GM23338 (cell line): ENCODE results near the gene SLC24A4. TPM values are rescaled to one million over a fixed set of nuclear protein-coding genes. Genes with fewer than 3 reads are reported as not detected.

Experiments
- ATAC-seq: fragments of 200-7000 bp; cut with Tn5 transposase; 3 replicates; pipeline ENCODE4 v1.9.1; 2020
- DNase-seq: peaks from one replicate; pipeline ENCODE4 v3.0.0-alpha.2; 2015; ENCODE audit warnings: low spot score
- H2AFZ ChIP-seq: fragments of 200-600 bp; sonication (generic); 2 replicates; pipeline ENCODE4 v1.8.0; 2016; ENCODE audit warnings: antibody characterized with exemption, mild to moderate bottlenecking, moderate library complexity
- H3F3A ChIP-seq: fragments of 200-600 bp; sonication (generic); replicated peaks from 2 replicates; pipeline ENCODE4 v1.8.0; 2017; ENCODE audit warnings: antibody characterized with exemption, mixed run types, low read depth
- H3K27ac ChIP-seq: fragments of 200-600 bp; sonication (generic); 2 replicates; pipeline ENCODE4 v1.6.1; 2016; ENCODE audit warnings: low read depth
- H3K27me3 ChIP-seq: fragments of 200-600 bp; sonication (generic); 2 replicates; pipeline ENCODE4 v1.8.0; 2016; ENCODE audit warnings: mild to moderate bottlenecking, mixed run types, moderate library complexity; ENCODE audit not compliant: insufficient read depth
- H3K36me3 ChIP-seq: fragments of 200-600 bp; sonication (generic); 2 replicates; pipeline ENCODE4 v1.8.0; 2016; ENCODE audit warnings: mild to moderate bottlenecking; ENCODE audit not compliant: insufficient read depth
- H3K4me1 ChIP-seq: fragments of 200-600 bp; sonication (generic); 2 replicates; pipeline ENCODE4 v1.8.0; 2016; ENCODE audit warnings: mild to moderate bottlenecking, moderate library complexity; ENCODE audit not compliant: insufficient read depth
- H3K4me2 ChIP-seq: fragments of 200-600 bp; sonication (generic); 2 replicates; pipeline ENCODE4 v1.7.1; 2017; ENCODE audit warnings: mixed run types
- H3K4me3 ChIP-seq: fragments of 200-600 bp; sonication (generic); 2 replicates; pipeline ENCODE4 v1.6.1; 2016; ENCODE audit warnings: mixed run types
- H3K79me2 ChIP-seq: fragments of 200-600 bp; sonication (generic); replicated peaks from 2 replicates; pipeline ENCODE4 v1.8.0; 2017; ENCODE audit warnings: mild to moderate bottlenecking; ENCODE audit not compliant: insufficient read depth
- H3K9me2 ChIP-seq: fragments of 200-600 bp; sonication (generic); 2 replicates; pipeline ENCODE4 v1.8.0; 2017; ENCODE audit not compliant: insufficient read depth
- H4K20me1 ChIP-seq: fragments of 200-600 bp; sonication (generic); replicated peaks from 2 replicates; pipeline ENCODE4 v1.8.0; 2017; ENCODE audit warnings: mild to moderate bottlenecking; ENCODE audit not compliant: insufficient read depth
- H3K27ac Mint-ChIP-seq: 2 replicates; pipeline ENCODE4 v1.8.0; 2020; ENCODE audit warnings: inconsistent platforms, mild to moderate bottlenecking, moderate library complexity, mixed read lengths
- H3K27me3 Mint-ChIP-seq: 3 replicates; pipeline ENCODE4 v1.8.0; 2022; ENCODE audit warnings: low read depth, mild to moderate bottlenecking, moderate library complexity, mixed read lengths, inconsistent platforms; ENCODE audit not compliant: insufficient read depth, poor library complexity
- H3K36me3 Mint-ChIP-seq: 3 replicates; pipeline ENCODE4 v1.8.0; 2021; ENCODE audit warnings: low read depth, mild to moderate bottlenecking, inconsistent platforms, moderate library complexity, mixed read lengths
- H3K4me1 Mint-ChIP-seq: 3 replicates; pipeline ENCODE4 v1.8.0; 2020; ENCODE audit warnings: mild to moderate bottlenecking, inconsistent platforms, mixed read lengths
- H3K4me3 Mint-ChIP-seq: 3 replicates; pipeline ENCODE4 v1.8.0; 2021; ENCODE audit warnings: moderate library complexity, mild to moderate bottlenecking, inconsistent platforms, mixed read lengths
- H3K9me3 Mint-ChIP-seq: 3 replicates; pipeline ENCODE4 v1.8.0; 2020; ENCODE audit warnings: moderate library complexity, mild to moderate bottlenecking, inconsistent platforms, mixed read lengths
- EZH2 ChIP-seq: fragments of 200-600 bp; sonication (generic); IDR thresholded peaks from one replicate; pipeline ENCODE4 v1.8.0; 2017; ENCODE audit warnings: antibody characterized with exemption, mild to moderate bottlenecking, low read depth; ENCODE audit not compliant: unreplicated experiment
- EZH2phosphoT487 ChIP-seq: fragments of 200-600 bp; sonication (generic); IDR thresholded peaks from one replicate; pipeline ENCODE4 v1.8.1; 2018; ENCODE audit warnings: antibody characterized with exemption; ENCODE audit not compliant: unreplicated experiment
- NANOG ChIP-seq: IDR thresholded peaks from 2 replicates; pipeline ENCODE4 v1.6.1; 2016; ENCODE audit warnings: antibody characterized with exemption, borderline replicate concordance
- POLR2AphosphoS5 ChIP-seq: IDR thresholded peaks from 2 replicates; pipeline ENCODE4 v1.6.1; 2016; ENCODE audit warnings: antibody characterized with exemption, low read depth
- STAT1 ChIP-seq: IDR thresholded peaks from one replicate; pipeline ENCODE4 v1.6.1; 2016; ENCODE audit warnings: antibody characterized with exemption; ENCODE audit not compliant: unreplicated experiment
- ZNF114 ChIP-seq: fragments of 250-450 bp; sonication (Bioruptor Pico); IDR thresholded peaks from 2 replicates; pipeline ENCODE4 v1.5.0; 2020; ENCODE audit warnings: mild to moderate bottlenecking, moderate library complexity
- ZNF331 ChIP-seq: fragments of 250-450 bp; sonication (Bioruptor Pico); IDR thresholded peaks from 2 replicates; pipeline ENCODE4 v1.5.0; 2020; ENCODE audit warnings: low read depth, mild to moderate bottlenecking, moderate library complexity
- polyA plus RNA-seq: library from polyadenylated mRNA; unstranded; fragments of >200 nt; fragmentation: Nextera tagmentation; extraction: Ambion mirVana; gene quantifications from 2 replicates; pipeline ENCODE4 v1.2.1, GENCODE V29; 2016
- total RNA-seq: library from RNA; depleted of rRNA; stranded (reverse); fragments of >200 nt; shearing (Covaris generic); gene quantifications from 2 replicates; pipeline ENCODE4 v1.2.3, GENCODE V29; 2014
- TF ChIP-seq, protein P1 (sequence below): IDR thresholded peaks from 2 replicates; pipeline ENCODE4 v1.6.1; 2016; ENCODE audit warnings: antibody characterized with exemption
- TF ChIP-seq, protein P2 (sequence below): IDR thresholded peaks from one replicate; pipeline ENCODE4 v1.6.1; 2018; ENCODE audit warnings: antibody characterized with exemption; ENCODE audit not compliant: unreplicated experiment
- TF ChIP-seq, protein P3 (sequence below): fragments of 250-450 bp; sonication (Bioruptor Pico); IDR thresholded peaks from 2 replicates; pipeline ENCODE4 v1.5.0; 2020; ENCODE audit warnings: mild to moderate bottlenecking, moderate library complexity
- TF ChIP-seq, protein P4 (sequence below), 2 experiments: fragments of 200-600 bp in 1 of 2; sonication (generic) in 1 of 2; conservative IDR thresholded peaks; 2 replicates each; pipeline versions ENCODE4 v1.5.1 to v1.6.1; 2016 to 2017; ENCODE audit warnings: antibody characterized with exemption in 2 of 2, low read depth in 2 of 2, mild to moderate bottlenecking in 2 of 2, moderate library complexity in 1 of 2

Gene SLC24A4
- total and polyA plus RNA-seq, 2 experiments from 2014 or later = 0.06 to 0.38 TPM

DNA sequence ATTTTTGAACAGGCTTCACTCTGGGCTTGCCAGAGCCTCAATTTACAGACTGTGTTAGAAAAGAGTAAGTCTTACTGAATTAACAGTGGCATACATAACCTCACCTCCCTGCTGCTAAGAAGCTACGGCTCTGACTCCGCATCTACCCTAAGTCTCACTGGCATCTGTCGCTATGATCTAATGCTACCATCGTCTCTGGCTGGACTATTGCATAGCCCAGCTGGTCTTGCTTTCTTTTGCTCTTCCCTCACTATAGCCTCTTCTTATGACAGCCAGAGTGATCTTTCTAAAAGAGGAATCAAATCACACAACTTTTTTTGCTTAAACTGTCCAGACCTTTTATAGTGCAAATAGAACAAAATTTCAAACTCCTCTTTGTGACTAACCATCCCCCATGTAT, 81.1 kb downstream of the SLC24A4 start:
- ATAC-seq = no peak
- H3K9me3 Mint-ChIP-seq = peaks cover 28% of the 10 kb centered on the region

More for the DNA sequence above, 81.1 kb downstream of the SLC24A4 start:
- Mint-ChIP-seq H3K27me3 (peaks cover 5% of the 10 kb centered on the region), H3K4me1 (peaks cover 30% of the 10 kb centered on the region), H3K27ac (no peak overlapping the region), H3K4me3 (no peak overlapping the region), H3K36me3 (peaks cover 24% of the 10 kb centered on the region; the same call in 2 of the 3 replicates)
- Histone ChIP-seq H3K9me2 (no peaks in the 10 kb centered on the region), H3K27me3 (no peaks in the 10 kb centered on the region), H3K36me3 (no peaks in the 10 kb centered on the region; the same call in 1 of the 2 replicates), H2AFZ (no peak overlapping the region), H3K4me3 (no peak overlapping the region), H3K79me2 (no peaks in the 10 kb centered on the region), H3K4me2 (no peak overlapping the region), H3F3A (no peaks in the 10 kb centered on the region), H4K20me1 (no peaks in the 10 kb centered on the region), H3K4me1 (peaks cover 20% of the 10 kb centered on the region), H3K27ac (no peak overlapping the region)
- TF ChIP-seq, protein P1, sequence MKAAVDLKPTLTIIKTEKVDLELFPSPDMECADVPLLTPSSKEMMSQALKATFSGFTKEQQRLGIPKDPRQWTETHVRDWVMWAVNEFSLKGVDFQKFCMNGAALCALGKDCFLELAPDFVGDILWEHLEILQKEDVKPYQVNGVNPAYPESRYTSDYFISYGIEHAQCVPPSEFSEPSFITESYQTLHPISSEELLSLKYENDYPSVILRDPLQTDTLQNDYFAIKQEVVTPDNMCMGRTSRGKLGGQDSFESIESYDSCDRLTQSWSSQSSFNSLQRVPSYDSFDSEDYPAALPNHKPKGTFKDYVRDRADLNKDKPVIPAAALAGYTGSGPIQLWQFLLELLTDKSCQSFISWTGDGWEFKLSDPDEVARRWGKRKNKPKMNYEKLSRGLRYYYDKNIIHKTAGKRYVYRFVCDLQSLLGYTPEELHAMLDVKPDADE = no peak
- no peak for TF ChIP-seq POLR2AphosphoS5
- TF ChIP-seq STAT1 = no peak
- TF ChIP-seq, protein P2, sequence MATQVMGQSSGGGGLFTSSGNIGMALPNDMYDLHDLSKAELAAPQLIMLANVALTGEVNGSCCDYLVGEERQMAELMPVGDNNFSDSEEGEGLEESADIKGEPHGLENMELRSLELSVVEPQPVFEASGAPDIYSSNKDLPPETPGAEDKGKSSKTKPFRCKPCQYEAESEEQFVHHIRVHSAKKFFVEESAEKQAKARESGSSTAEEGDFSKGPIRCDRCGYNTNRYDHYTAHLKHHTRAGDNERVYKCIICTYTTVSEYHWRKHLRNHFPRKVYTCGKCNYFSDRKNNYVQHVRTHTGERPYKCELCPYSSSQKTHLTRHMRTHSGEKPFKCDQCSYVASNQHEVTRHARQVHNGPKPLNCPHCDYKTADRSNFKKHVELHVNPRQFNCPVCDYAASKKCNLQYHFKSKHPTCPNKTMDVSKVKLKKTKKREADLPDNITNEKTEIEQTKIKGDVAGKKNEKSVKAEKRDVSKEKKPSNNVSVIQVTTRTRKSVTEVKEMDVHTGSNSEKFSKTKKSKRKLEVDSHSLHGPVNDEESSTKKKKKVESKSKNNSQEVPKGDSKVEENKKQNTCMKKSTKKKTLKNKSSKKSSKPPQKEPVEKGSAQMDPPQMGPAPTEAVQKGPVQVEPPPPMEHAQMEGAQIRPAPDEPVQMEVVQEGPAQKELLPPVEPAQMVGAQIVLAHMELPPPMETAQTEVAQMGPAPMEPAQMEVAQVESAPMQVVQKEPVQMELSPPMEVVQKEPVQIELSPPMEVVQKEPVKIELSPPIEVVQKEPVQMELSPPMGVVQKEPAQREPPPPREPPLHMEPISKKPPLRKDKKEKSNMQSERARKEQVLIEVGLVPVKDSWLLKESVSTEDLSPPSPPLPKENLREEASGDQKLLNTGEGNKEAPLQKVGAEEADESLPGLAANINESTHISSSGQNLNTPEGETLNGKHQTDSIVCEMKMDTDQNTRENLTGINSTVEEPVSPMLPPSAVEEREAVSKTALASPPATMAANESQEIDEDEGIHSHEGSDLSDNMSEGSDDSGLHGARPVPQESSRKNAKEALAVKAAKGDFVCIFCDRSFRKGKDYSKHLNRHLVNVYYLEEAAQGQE = no peak
- TF ChIP-seq NANOG = no peak
- TF ChIP-seq EZH2 = no peak
- TF ChIP-seq, protein P3, sequence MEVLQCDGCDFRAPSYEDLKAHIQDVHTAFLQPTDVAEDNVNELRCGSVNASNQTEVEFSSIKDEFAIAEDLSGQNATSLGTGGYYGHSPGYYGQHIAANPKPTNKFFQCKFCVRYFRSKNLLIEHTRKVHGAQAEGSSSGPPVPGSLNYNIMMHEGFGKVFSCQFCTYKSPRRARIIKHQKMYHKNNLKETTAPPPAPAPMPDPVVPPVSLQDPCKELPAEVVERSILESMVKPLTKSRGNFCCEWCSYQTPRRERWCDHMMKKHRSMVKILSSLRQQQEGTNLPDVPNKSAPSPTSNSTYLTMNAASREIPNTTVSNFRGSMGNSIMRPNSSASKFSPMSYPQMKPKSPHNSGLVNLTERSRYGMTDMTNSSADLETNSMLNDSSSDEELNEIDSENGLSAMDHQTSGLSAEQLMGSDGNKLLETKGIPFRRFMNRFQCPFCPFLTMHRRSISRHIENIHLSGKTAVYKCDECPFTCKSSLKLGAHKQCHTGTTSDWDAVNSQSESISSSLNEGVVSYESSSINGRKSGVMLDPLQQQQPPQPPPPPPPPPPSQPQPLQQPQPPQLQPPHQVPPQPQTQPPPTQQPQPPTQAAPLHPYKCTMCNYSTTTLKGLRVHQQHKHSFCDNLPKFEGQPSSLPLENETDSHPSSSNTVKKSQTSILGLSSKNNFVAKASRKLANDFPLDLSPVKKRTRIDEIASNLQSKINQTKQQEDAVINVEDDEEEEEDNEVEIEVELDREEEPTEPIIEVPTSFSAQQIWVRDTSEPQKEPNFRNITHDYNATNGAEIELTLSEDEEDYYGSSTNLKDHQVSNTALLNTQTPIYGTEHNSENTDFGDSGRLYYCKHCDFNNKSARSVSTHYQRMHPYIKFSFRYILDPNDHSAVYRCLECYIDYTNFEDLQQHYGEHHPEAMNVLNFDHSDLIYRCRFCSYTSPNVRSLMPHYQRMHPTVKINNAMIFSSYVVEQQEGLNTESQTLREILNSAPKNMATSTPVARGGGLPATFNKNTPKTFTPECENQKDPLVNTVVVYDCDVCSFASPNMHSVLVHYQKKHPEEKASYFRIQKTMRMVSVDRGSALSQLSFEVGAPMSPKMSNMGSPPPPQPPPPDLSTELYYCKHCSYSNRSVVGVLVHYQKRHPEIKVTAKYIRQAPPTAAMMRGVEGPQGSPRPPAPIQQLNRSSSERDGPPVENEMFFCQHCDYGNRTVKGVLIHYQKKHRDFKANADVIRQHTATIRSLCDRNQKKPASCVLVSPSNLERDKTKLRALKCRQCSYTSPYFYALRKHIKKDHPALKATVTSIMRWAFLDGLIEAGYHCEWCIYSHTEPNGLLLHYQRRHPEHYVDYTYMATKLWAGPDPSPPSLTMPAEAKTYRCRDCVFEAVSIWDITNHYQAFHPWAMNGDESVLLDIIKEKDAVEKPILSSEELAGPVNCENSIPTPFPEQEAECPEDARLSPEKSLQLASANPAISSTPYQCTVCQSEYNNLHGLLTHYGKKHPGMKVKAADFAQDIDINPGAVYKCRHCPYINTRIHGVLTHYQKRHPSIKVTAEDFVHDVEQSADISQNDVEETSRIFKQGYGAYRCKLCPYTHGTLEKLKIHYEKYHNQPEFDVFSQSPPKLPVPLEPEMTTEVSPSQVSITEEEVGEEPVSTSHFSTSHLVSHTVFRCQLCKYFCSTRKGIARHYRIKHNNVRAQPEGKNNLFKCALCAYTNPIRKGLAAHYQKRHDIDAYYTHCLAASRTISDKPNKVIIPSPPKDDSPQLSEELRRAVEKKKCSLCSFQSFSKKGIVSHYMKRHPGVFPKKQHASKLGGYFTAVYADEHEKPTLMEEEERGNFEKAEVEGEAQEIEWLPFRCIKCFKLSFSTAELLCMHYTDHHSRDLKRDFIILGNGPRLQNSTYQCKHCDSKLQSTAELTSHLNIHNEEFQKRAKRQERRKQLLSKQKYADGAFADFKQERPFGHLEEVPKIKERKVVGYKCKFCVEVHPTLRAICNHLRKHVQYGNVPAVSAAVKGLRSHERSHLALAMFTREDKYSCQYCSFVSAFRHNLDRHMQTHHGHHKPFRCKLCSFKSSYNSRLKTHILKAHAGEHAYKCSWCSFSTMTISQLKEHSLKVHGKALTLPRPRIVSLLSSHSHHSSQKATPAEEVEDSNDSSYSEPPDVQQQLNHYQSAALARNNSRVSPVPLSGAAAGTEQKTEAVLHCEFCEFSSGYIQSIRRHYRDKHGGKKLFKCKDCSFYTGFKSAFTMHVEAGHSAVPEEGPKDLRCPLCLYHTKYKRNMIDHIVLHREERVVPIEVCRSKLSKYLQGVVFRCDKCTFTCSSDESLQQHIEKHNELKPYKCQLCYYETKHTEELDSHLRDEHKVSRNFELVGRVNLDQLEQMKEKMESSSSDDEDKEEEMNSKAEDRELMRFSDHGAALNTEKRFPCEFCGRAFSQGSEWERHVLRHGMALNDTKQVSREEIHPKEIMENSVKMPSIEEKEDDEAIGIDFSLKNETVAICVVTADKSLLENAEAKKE (CRISPR knock-in tag) = no peak
- no peak for TF ChIP-seq EZH2phosphoT487
- no peak for TF ChIP-seq ZNF331 (CRISPR knock-in tag)
- TF ChIP-seq, protein P4, sequence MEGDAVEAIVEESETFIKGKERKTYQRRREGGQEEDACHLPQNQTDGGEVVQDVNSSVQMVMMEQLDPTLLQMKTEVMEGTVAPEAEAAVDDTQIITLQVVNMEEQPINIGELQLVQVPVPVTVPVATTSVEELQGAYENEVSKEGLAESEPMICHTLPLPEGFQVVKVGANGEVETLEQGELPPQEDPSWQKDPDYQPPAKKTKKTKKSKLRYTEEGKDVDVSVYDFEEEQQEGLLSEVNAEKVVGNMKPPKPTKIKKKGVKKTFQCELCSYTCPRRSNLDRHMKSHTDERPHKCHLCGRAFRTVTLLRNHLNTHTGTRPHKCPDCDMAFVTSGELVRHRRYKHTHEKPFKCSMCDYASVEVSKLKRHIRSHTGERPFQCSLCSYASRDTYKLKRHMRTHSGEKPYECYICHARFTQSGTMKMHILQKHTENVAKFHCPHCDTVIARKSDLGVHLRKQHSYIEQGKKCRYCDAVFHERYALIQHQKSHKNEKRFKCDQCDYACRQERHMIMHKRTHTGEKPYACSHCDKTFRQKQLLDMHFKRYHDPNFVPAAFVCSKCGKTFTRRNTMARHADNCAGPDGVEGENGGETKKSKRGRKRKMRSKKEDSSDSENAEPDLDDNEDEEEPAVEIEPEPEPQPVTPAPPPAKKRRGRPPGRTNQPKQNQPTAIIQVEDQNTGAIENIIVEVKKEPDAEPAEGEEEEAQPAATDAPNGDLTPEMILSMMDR (conservative IDR thresholded peaks at IDR 0.05; ENCODE audit: low read depth in 2 of 2) = no peak
- TF ChIP-seq ZNF114 (CRISPR knock-in tag) = no peak
- DNase-seq = no peak
